Measurements from ENCODE around the gene CDK11A. TPM values are rescaled to one million over a fixed set of nuclear protein-coding genes. Genes with fewer than 3 reads are reported as not detected.
"Not testable (repeated sequence)": the region's sequence is repeated elsewhere in the genome, so short reads cannot be mapped to it uniquely, and the experiment has no call there.

The CDK11A gene
- total and polyA plus RNA-seq, 2 experiments from 2014 or later: 5.1 to 20.0 TPM

DNA sequence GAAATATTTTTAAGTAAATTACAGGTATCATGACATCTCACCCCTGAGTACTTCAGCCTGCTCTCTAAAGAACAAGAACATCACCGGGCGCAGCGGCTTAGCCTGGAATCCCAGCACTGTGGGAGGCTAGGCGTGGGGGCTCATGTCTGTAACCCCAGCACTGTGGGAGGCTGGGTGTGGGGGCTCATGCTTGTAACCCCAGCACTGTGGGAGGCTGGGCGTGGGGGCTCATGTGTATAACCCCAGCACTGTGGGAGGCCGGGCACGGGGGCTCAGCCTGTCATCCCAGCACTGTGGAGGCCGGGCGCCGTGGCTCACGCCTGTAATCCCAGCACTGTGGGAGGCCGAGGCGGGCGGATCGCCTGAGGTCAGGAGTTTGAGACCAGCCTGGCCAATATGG, 57.6 kb downstream of the CDK11A start:
- DNase-seq: no peak
- Histone ChIP-seq H3K9me2 (ENCODE audit: insufficient read depth) (no peaks in the 10 kb centered on the region), H3K4me1 (ENCODE audit: insufficient read depth) (peaks cover 15% of the 10 kb centered on the region), H3K4me3 (no peak overlapping the region), H3K36me3 (ENCODE audit: low read depth) (peaks cover 13% of the 10 kb centered on the region; the same call in 1 of the 2 replicates), H3F3A (ENCODE audit: insufficient read depth) (peaks cover 14% of the 10 kb centered on the region), H2AFZ (no peak overlapping the region), H4K20me1 (ENCODE audit: insufficient read depth) (no peaks in the 10 kb centered on the region), H3K4me2 (ENCODE audit: unreplicated experiment) (no peak overlapping the region), H3K27me3 (replicated peaks; ENCODE audit: insufficient read depth) (no peaks in the 10 kb centered on the region), H3K9me3 (ENCODE audit: low read depth) (no peaks in the 10 kb centered on the region), H3K79me2 (ENCODE audit: insufficient read depth) (no peaks in the 10 kb centered on the region), H3K27ac (no peak overlapping the region), H3K9ac (no peak overlapping the region)
- no peak for TF ChIP-seq EZH2phosphoT487 (IDR thresholded peaks at IDR 0.05; ENCODE audit: insufficient read depth, low read depth)
- no peak for TF ChIP-seq EZH2 (IDR thresholded peaks at IDR 0.05; ENCODE audit: insufficient read depth, poor library complexity, severe bottlenecking)
- 93% methylated on average over 15 of the region's 15 CpGs for WGBS, 2 experiments (ENCODE audit: low coverage in 1 of 2, low lambda C conversion rate in 2 of 2, missing lambda C conversion rate in 2 of 2)
- in situ Hi-C loops (cut with MboI): no loop called here

DNA sequence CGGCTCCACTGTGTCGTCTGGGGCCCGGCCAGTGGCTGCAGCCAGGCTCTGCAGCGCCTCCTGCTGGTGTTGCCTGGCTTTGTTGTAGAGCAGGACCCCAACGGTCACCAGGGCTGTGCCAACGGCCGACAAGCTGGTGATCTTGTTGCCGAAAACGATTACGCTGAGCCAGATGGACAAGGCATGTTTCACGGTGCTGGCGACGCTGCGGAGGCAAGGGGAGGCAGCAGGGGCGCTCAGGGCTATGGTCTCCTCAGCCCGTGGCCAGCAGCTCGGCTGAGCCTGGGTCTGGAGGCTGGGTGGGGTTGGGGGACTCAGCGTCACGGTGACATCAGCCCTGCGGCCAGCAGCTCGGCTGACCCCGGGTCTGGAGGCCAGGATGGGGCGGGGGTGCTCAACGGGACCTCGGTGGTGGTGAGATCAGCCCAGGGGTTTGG, 58.3 kb downstream of the CDK11A start:
- Histone ChIP-seq H3K4me2 (ENCODE audit: unreplicated experiment) (no peak overlapping the region), H3K4me3 (no peak overlapping the region), H3K9me3 (ENCODE audit: low read depth) (no peaks in the 10 kb centered on the region), H3K27ac (no peak overlapping the region), H3K9ac (no peak overlapping the region), H3K27me3 (replicated peaks; ENCODE audit: insufficient read depth) (no peaks in the 10 kb centered on the region), H3K36me3 (ENCODE audit: low read depth) (peaks cover 13% of the 10 kb centered on the region; the same call in 1 of the 2 replicates), H3K9me2 (ENCODE audit: insufficient read depth) (no peaks in the 10 kb centered on the region), H3F3A (ENCODE audit: insufficient read depth) (peaks cover 19% of the 10 kb centered on the region), H2AFZ (no peak overlapping the region), H4K20me1 (ENCODE audit: insufficient read depth) (no peaks in the 10 kb centered on the region), H3K4me1 (ENCODE audit: insufficient read depth) (peaks cover 20% of the 10 kb centered on the region), H3K79me2 (ENCODE audit: insufficient read depth) (no peaks in the 10 kb centered on the region)
- in situ Hi-C loops (cut with MboI): no loop called here
- TF ChIP-seq EZH2 (IDR thresholded peaks at IDR 0.05; ENCODE audit: insufficient read depth, poor library complexity, severe bottlenecking) (no peak), EZH2phosphoT487 (IDR thresholded peaks at IDR 0.05; ENCODE audit: insufficient read depth, low read depth) (no peak)
- DNase-seq: peak; percentile 21
- 84 to 85% methylated on average over 25 of the region's 25 CpGs for WGBS, 2 experiments (ENCODE audit: low coverage in 1 of 2, low lambda C conversion rate in 2 of 2, missing lambda C conversion rate in 2 of 2)

DNA sequence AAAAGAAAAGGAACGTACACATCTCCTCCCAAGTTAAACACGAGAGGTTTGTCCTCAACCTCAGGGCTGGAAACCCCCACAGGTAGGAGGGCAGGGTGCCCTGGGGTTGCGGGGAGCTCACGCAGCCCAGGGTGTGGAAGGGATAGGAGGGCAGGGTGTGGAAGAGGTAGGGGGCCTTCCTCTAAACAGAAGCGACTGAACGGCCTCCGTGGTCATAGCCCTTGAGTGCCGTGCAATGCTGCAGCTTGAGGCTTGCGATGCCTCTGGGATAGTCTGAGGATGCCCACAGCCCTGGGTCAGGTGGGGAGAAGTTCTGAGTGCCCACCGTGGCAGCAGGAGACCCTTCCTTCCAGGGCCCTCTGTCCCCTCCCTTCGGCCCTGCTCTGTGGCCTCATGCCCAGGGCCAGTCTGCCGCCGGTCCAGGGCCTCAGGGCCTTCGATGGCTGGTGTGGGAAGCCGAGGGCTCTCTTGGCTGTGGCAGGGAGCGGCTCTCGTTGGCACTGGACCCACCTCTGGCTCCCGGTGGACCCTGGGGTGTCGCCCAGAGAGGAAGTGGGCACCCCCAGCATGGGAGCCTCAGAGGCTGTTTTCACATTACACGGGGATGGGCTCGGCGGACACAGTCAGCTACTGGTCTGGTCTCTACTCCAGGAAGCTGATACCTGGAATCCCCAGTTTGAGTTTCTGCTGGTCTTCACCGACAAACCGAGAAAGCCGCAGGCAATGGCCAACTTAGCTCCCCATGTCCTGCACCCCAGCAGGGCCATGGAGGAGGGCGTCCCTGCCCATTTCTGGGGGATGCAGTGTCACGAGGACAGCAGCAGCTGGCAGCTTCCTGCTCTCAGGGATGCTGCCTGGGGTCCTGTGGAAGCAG, 59.0 kb downstream of the CDK11A start:
- Histone ChIP-seq H3K79me2 (ENCODE audit: insufficient read depth) (0 out of 2 replicates have a peak, but pooled peaks cover under 1% of the 10 kb centered on the region), H3K36me3 (ENCODE audit: low read depth) (peaks cover 13% of the 10 kb centered on the region; the same call in 1 of the 2 replicates), H2AFZ (no peak overlapping the region), H3K4me3 (no peak overlapping the region), H3K4me2 (ENCODE audit: unreplicated experiment) (no peak overlapping the region), H3K9ac (no peak overlapping the region), H3K9me2 (ENCODE audit: insufficient read depth) (no peaks in the 10 kb centered on the region), H3K27ac (no peak overlapping the region), H3K4me1 (ENCODE audit: insufficient read depth) (peaks cover 22% of the 10 kb centered on the region), H4K20me1 (ENCODE audit: insufficient read depth) (no peaks in the 10 kb centered on the region), H3K9me3 (ENCODE audit: low read depth) (no peaks in the 10 kb centered on the region), H3K27me3 (replicated peaks; ENCODE audit: insufficient read depth) (no peaks in the 10 kb centered on the region), H3F3A (ENCODE audit: insufficient read depth) (peaks cover 22% of the 10 kb centered on the region)
- DNase-seq: no peak
- no peak for TF ChIP-seq EZH2 (IDR thresholded peaks at IDR 0.05; ENCODE audit: insufficient read depth, poor library complexity, severe bottlenecking)
- 89% methylated on average over 26 to 27 of the region's 27 CpGs for WGBS, 2 experiments (ENCODE audit: low coverage in 1 of 2, low lambda C conversion rate in 2 of 2, missing lambda C conversion rate in 2 of 2)
- in situ Hi-C loops (cut with MboI): no loop called here

DNA sequence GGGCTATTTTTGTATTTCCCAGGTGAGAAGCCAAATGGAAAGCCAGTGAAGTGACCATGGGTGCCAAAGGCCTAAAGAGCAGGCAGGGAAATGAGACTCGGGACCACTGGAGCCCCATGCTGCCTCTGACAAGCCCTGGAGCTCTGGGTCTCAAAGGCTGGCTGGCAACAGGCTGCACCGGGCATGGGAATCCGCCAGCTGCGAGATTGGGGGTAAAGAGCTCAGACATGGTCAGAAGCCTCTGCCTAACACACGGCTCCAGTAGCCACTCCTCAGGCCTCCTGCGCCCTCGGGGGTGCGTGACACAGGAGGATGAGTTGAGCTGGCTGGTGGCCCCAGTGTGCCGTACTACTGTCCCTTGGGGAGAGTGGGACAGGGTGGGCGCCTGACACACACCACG, 59.8 kb downstream of the CDK11A start:
- H3K36me3 ChIP-seq (ENCODE audit: low read depth): peaks cover 13% of the 10 kb centered on the region; the same call in 1 of the 2 replicates
- H4K20me1 ChIP-seq (ENCODE audit: insufficient read depth); H3K9ac ChIP-seq; in situ Hi-C loops (cut with MboI); H3K79me2 ChIP-seq (ENCODE audit: insufficient read depth); H3K27me3 ChIP-seq (replicated peaks; ENCODE audit: insufficient read depth); H3K9me2 ChIP-seq (ENCODE audit: insufficient read depth); H2AFZ ChIP-seq; H3K4me2 ChIP-seq (ENCODE audit: unreplicated experiment); H3K9me3 ChIP-seq (ENCODE audit: low read depth); H3K4me3 ChIP-seq; H3K27ac ChIP-seq; DNase-seq: not testable (repeated sequence)
- WGBS, 2 experiments (ENCODE audit: low coverage in 1 of 2, low lambda C conversion rate in 2 of 2, missing lambda C conversion rate in 2 of 2): 69 to 81% methylated on average over 2 to 10 of the region's 11 CpGs
- peaks cover 26% of the 10 kb centered on the region for H3K4me1 ChIP-seq (ENCODE audit: insufficient read depth)
- H3F3A ChIP-seq (ENCODE audit: insufficient read depth): peaks cover 26% of the 10 kb centered on the region

DNA sequence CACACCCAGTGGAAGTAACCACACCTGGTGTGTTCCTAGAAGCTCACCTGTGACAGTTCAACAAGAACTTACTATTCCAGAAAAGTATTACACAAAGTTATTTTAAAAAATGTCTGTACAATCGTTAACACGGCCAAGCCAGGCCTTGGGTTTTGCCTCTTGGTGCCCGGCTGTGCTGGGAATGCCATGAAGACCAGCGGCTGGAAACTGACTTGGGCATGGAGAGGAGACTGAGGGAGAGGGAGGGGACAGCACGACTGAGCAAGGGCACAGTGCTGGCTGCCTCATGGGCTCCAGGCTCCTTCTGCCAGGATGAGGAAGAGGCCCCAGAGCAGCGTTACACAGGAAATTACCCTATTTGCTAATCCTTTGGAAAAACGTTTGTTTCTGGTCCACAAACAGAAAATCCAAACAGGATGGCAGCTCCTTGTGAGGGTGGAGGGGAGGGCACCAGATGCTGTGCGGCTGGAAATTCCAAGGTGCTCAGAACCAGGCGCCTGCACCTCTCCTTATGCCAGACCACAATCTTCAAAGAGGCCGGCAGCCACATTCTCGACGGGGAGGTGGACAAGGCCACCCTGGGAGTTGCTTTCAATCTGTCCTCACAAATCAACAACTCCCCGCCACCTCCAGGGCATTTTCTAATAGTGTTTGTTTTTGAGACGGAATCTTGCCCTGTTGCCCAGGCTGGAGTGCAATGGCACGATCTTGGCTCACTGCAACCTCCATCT, 61.2 kb downstream of the CDK11A start:
- H3K9me2 ChIP-seq (ENCODE audit: insufficient read depth); in situ Hi-C loops (cut with MboI); H3K9me3 ChIP-seq (ENCODE audit: low read depth); H3K79me2 ChIP-seq (ENCODE audit: insufficient read depth); H4K20me1 ChIP-seq (ENCODE audit: insufficient read depth); H3K27me3 ChIP-seq (replicated peaks; ENCODE audit: insufficient read depth): not testable (repeated sequence)
- H2AFZ ChIP-seq: peak overlapping the region; percentile 1; the same call in 1 of the 2 replicates
- H3K9ac ChIP-seq: peak overlapping the region; percentile 78
- H3K4me2 ChIP-seq (ENCODE audit: unreplicated experiment): peak overlapping the region; percentile 93
- H3K36me3 ChIP-seq (ENCODE audit: low read depth): peaks cover 13% of the 10 kb centered on the region; the same call in 1 of the 2 replicates
- DNase-seq: peak; percentile 48
- H3K4me1 ChIP-seq (ENCODE audit: insufficient read depth): peaks cover 27% of the 10 kb centered on the region
- H3K27ac ChIP-seq: peak overlapping the region; percentile 95
- WGBS, 2 experiments (ENCODE audit: low coverage in 1 of 2, low lambda C conversion rate in 2 of 2, missing lambda C conversion rate in 2 of 2): 10% methylated on average over 15 of the region's 15 CpGs
- H3F3A ChIP-seq (ENCODE audit: insufficient read depth): peaks cover 26% of the 10 kb centered on the region
- peak overlapping the region; percentile 56 for H3K4me3 ChIP-seq

DNA sequence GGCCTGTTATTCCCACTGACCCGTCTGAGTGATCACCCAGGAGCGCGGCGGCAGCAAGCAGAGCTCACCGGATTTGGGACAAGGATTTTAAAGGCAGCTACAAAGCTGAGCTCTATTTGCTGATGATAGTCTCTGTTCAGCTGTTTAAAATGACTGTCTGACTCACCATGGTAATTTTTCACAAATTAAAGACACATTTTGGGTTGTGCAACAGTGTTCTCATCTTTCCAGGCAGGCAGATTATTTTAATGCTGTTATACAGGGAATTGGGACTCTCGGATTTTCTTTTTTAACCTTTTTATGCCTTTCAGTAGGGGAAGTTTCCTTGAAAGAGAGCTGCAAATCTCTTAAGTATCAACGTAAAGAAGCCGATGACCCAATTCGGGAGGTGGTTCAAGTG, 61.8 kb downstream of the CDK11A start:
- H3K9me3 ChIP-seq (ENCODE audit: low read depth); in situ Hi-C loops (cut with MboI); H3K27me3 ChIP-seq (replicated peaks; ENCODE audit: insufficient read depth); H4K20me1 ChIP-seq (ENCODE audit: insufficient read depth); H3K9me2 ChIP-seq (ENCODE audit: insufficient read depth); DNase-seq: not testable (repeated sequence)
- Histone ChIP-seq H3K4me1 (ENCODE audit: insufficient read depth) (peaks cover 30% of the 10 kb centered on the region), H3F3A (ENCODE audit: insufficient read depth) (peaks cover 26% of the 10 kb centered on the region), H3K79me2 (ENCODE audit: insufficient read depth) (peaks cover 11% of the 10 kb centered on the region), H3K4me2 (ENCODE audit: unreplicated experiment) (peak overlapping the region; percentile 93), H3K27ac (peak overlapping the region; percentile 95), H3K36me3 (ENCODE audit: low read depth) (peaks cover 13% of the 10 kb centered on the region; the same call in 1 of the 2 replicates), H3K9ac (peak overlapping the region; percentile 78), H3K4me3 (peak overlapping the region; percentile 56), H2AFZ (peak overlapping the region; percentile 1; the same call in 1 of the 2 replicates)
- WGBS, 2 experiments (ENCODE audit: low coverage in 1 of 2, low lambda C conversion rate in 2 of 2, missing lambda C conversion rate in 2 of 2): 0 to 1% methylated on average over 9 of the region's 9 CpGs
